WERI-Rb-1 (cell line): ENCODE data around the gene CUL1.

Experiments
- DNase-seq: peaks from one replicate; pipeline ENCODE4 v3.0.0-alpha.2; 2020
- H3K27ac ChIP-seq: fragments of 250-450 bp; sonication (Bioruptor Pico); 2 replicates; pipeline ENCODE4 v1.5.1; 2020; ENCODE audit warnings: mild to moderate bottlenecking, moderate library complexity
- H3K27me3 ChIP-seq: fragments of 250-450 bp; sonication (Bioruptor Pico); 2 replicates; pipeline ENCODE4 v1.5.1; 2021; ENCODE audit warnings: mild to moderate bottlenecking, low read depth, moderate library complexity; ENCODE audit not compliant: insufficient read depth, severe bottlenecking
- H3K36me3 ChIP-seq: fragments of 250-450 bp; sonication (Bioruptor Pico); 2 replicates; pipeline ENCODE4 v1.5.1; 2020; ENCODE audit warnings: mild to moderate bottlenecking, moderate library complexity
- H3K4me3 ChIP-seq: 2 replicates; pipeline ENCODE4 v1.5.1; 2011; ENCODE audit warnings: low read depth, mild to moderate bottlenecking, control low read depth, low read length
- H3K9me3 ChIP-seq: fragments of 250-450 bp; sonication (Bioruptor Pico); 2 replicates; pipeline ENCODE4 v1.5.1; 2021; ENCODE audit warnings: mild to moderate bottlenecking, moderate library complexity; ENCODE audit not compliant: severe bottlenecking
- CTCF ChIP-seq: IDR thresholded peaks from 2 replicates; pipeline ENCODE4 v1.5.1; 2011; ENCODE audit warnings: low read depth, mild to moderate bottlenecking, control low read depth, inconsistent platforms, low read length

CUL1 gene

GRCh38 chr7:148754912-148755311 is 56.2 kb downstream of the CUL1 start:
- no peak for TF ChIP-seq CTCF
- no peak overlapping the region for H3K27ac ChIP-seq
- H3K27me3 ChIP-seq, result no peaks in the 10 kb centered on the region
- DNase-seq, result no peak
- H3K36me3 ChIP-seq, result peaks cover 44% of the 10 kb centered on the region
- no peaks in the 10 kb centered on the region for H3K9me3 ChIP-seq
- no peak overlapping the region for H3K4me3 ChIP-seq

- no peaks in the 10 kb centered on the region for H3K27me3 ChIP-seq
- no peak overlapping the region for H3K4me3 ChIP-seq
- DNase-seq, result no peak
- H3K27ac ChIP-seq, result no peak overlapping the region
- no peak for TF ChIP-seq CTCF
- H3K36me3 ChIP-seq, result peaks cover 68% of the 10 kb centered on the region
- no peaks in the 10 kb centered on the region for H3K9me3 ChIP-seq
These were observed 63.0 kb downstream of the CUL1 start for GRCh38 chr7:148761499-148762278.

GRCh38 chr7:148763622-148764021 is 64.9 kb downstream of the CUL1 start:
- H3K4me3 ChIP-seq, result no peak overlapping the region
- TF ChIP-seq CTCF, result no peak
- H3K36me3 ChIP-seq, result peaks cover 68% of the 10 kb centered on the region
- H3K9me3 ChIP-seq, result no peaks in the 10 kb centered on the region
- no peak overlapping the region for H3K27ac ChIP-seq
- no peak for DNase-seq
- H3K27me3 ChIP-seq, result no peaks in the 10 kb centered on the region

- no peak for DNase-seq
- H3K4me3 ChIP-seq, result no peak overlapping the region
- H3K27ac ChIP-seq, result no peak overlapping the region
- no peaks in the 10 kb centered on the region for H3K27me3 ChIP-seq
- no peak for TF ChIP-seq CTCF
- no peaks in the 10 kb centered on the region for H3K9me3 ChIP-seq
- H3K36me3 ChIP-seq, result peaks cover 73% of the 10 kb centered on the region
These were observed 71.3 kb downstream of the CUL1 start for GRCh38 chr7:148770004-148770403.

- peak; percentile 43 for DNase-seq
- TF ChIP-seq CTCF, result no peak
- H3K27me3 ChIP-seq, result no peaks in the 10 kb centered on the region
- H3K9me3 ChIP-seq, result no peaks in the 10 kb centered on the region
- H3K27ac ChIP-seq, result no peak overlapping the region; the same call in 1 of the 2 replicates
- H3K4me3 ChIP-seq, result no peak overlapping the region
- peaks cover 70% of the 10 kb centered on the region for H3K36me3 ChIP-seq
These were observed 73.8 kb downstream of the CUL1 start for GRCh38 chr7:148772297-148773089.
